Mucosa of descending colon (tissue), 3 donors: ENCODE measurements around the gene CMTM8. TPM values are rescaled to one million over a fixed set of nuclear protein-coding genes. Genes with fewer than 3 reads are reported as not detected.

Experiments used
- ATAC-seq: fragments of 200-7000 bp; cut with Tn5 transposase; one replicate; pipeline ENCODE4 v1.9.1; 2020; ENCODE audit warnings: mild to moderate bottlenecking, moderate library complexity
- DNase-seq, 3 donors: peaks; one replicate each; pipeline ENCODE4 v3.0.0-alpha.2; 2020
- H3K36me3 ChIP-seq: fragments of 200-600 bp; one replicate; pipeline ENCODE4 v1.8.0; 2021; ENCODE audit warnings: low read depth, mild to moderate bottlenecking
- H3K4me1 ChIP-seq: fragments of 200-600 bp; one replicate; pipeline ENCODE4 v1.8.0; 2021; ENCODE audit warnings: low read depth, mild to moderate bottlenecking
- H3K4me3 ChIP-seq: fragments of 200-600 bp; one replicate; pipeline ENCODE4 v1.8.0; 2021; ENCODE audit warnings: mild to moderate bottlenecking
- H3K9me3 ChIP-seq: fragments of 200-600 bp; one replicate; pipeline ENCODE4 v1.8.0; 2021; ENCODE audit warnings: mild to moderate bottlenecking
- CTCF ChIP-seq: fragments of 200-600 bp; IDR thresholded peaks from one replicate; pipeline ENCODE4 v1.8.0; 2022; ENCODE audit warnings: antibody characterized with exemption, mild to moderate bottlenecking
- intact Hi-C, 2 donors: fragments of 100-400 bp; cut with DNase I in 1 of 2; cut with micrococcal nuclease in 1 of 2; formaldehyde crosslinking; loops; one replicate each; pipeline versions ENCODE4 v1.11.0 to v1.11.1; 2022; cut with DNase I, micrococcal nuclease
- total RNA-seq, 3 donors: library from RNA; stranded (reverse); fragmentation: NEBNext Ultra II Directional in 2 of 3; extraction: Animal tissue kit (Norgen Biotek cat#: 25700) in 2 of 3; gene quantifications; one replicate each; pipeline versions ENCODE4 v1.2.1 to v1.2.4, GENCODE V29; 2021 to 2023
- donor health status: DM: no; HTN: no; CAD: no; lungs with moderate emphysema.
- donor health status: DM: no; HTN: no; CAD: no.
- donor health status: DM: no; HTN: yes; CAD: no.

The CMTM8 gene
- total RNA-seq, 3 donors from 2014 or later: 3.5 to 10.5 (median 8.4) TPM

GRCh38 chr3:32405711-32406323 lies 167.3 kb downstream of the CMTM8 start:
- DNase-seq: no peak
- peak; percentile 60 for ATAC-seq
- H3K4me1 ChIP-seq: peaks cover 15% of the 10 kb centered on the region

DNA sequence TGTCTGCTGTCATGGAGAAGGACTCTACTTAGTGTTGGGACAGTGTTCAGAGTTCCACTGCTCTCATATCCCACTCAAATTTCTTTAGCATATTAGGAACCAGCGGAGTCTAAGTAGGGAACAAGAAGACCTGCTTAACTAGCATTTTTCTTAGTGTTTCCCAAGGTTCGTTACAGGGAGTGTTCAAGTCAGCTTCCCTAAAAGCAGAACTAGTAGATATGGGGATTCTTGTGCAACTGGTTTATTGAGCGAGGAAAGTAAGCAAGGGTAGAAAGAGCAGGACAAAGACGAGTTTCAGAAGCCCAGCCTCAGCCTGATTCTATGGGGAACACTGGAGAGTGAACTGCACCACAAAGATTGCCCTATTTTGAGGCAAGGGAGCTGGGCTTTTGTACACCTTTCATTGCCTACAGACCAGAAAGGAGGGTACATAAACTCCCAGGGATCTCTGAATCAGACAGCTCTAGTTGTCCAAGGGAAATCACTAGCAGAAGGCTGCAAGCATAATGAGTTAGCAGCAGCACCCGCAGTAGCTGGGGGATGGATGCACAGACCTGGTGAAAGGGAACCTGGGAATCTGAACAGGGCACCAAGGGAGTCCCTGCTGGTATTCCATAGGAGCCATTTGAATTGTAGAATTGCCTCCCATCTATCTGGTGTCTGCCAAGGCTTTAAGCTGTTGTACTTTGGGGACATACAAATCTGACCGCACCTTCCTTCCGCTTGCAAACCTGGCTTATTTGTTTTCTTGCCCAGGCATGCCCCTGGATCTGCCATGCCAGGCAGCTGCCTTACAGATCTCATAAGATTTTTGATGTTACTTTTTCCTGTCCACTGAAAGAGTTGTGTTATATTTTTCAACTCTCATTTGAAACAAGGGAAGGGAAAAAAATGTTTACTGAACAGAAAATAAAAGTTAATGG lies 168.3 kb downstream of the CMTM8 start:
- DNase-seq: no peak
- TF ChIP-seq CTCF: no peak

More at GRCh38 chr3:32405711-32406323, 167.3 kb downstream of the CMTM8 start:
- no peak overlapping the region for H3K4me3 ChIP-seq
- intact Hi-C loops: no loop called here
- no peaks in the 10 kb centered on the region for H3K9me3 ChIP-seq
- no peak for TF ChIP-seq CTCF
- no peaks in the 10 kb centered on the region for H3K36me3 ChIP-seq

DNA sequence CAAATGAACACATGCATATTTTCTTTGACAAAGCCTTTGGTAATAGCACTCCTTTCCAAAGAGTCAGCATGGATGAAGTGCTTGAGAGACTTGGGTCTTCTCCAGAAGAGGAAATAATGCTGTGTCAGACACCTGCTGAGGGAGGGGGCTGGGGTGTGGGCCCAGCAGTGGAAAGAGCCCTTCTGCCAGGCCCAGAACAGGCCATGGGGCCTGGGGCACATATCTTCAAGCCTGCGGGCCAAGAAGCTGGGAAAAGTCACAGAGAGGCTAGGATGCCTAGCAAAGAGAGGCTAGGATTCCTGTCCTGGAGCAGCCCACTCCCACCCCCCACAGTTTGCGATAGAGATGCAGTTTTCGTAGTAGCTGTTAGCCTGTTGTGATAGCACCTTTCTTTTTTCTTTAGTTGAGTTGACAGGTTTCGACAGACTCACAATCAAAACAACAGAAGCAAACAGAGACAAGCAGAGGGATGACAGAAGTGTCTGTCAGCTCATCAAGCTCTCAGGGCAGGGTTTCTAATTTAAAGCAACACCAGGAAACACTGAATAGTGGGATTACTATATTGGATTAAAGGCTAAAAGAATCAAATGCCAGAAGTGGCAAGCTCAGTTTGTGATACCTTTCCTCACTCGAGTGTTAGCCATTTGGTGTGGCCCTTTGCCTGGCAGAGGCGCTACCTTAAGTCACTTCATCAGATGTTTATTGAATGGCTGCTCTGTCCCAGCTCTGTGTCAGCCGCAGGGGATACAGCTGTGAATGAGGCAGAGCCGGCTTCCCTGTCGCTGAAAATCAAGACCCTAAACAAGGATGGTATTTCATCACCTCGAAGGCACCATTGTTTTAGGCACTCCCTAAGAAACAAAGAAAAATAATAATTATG lies 172.1 kb downstream of the CMTM8 start:
- intact Hi-C loops: no loop called here
- H3K4me1 ChIP-seq: no peaks in the 10 kb centered on the region
- no peak overlapping the region for H3K4me3 ChIP-seq
- no peak for TF ChIP-seq CTCF
- ATAC-seq (no peak), DNase-seq (no peak)
- no peaks in the 10 kb centered on the region for H3K36me3 ChIP-seq
- H3K9me3 ChIP-seq: no peaks in the 10 kb centered on the region

More for the DNA sequence above, 168.3 kb downstream of the CMTM8 start:
- no peak overlapping the region for H3K4me3 ChIP-seq
- peak; percentile 54 for ATAC-seq
- no peaks in the 10 kb centered on the region for H3K36me3 ChIP-seq
- intact Hi-C loops: no loop called here
- H3K9me3 ChIP-seq: no peaks in the 10 kb centered on the region
- peaks cover 5% of the 10 kb centered on the region for H3K4me1 ChIP-seq

DNA sequence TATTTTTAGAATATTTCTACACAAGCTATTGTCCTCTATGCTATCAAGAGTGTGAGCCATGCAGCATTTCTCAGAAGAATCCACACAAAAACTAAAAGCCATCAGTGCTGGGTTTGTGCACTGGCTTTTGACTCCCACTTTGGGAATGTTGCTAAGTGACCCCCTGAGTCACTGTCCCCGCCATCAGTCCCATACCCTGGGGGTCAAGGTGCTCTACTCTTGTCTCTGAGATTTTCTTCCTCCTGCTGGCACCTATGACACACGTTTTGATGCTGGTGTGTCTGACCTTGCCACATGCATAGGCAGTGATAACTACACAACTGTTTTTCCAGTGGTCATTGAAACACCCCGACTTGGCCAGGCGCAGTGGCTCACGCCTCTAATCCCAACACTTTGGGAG lies 173.0 kb downstream of the CMTM8 start:
- DNase-seq (no peak), ATAC-seq (no peak)
- no peaks in the 10 kb centered on the region for H3K9me3 ChIP-seq
- intact Hi-C loops: no loop called here
- TF ChIP-seq CTCF: no peak
- H3K4me3 ChIP-seq: no peak overlapping the region
- H3K4me1 ChIP-seq: no peaks in the 10 kb centered on the region
- H3K36me3 ChIP-seq: no peaks in the 10 kb centered on the region

- Histone ChIP-seq H3K9me3 (no peaks in the 10 kb centered on the region), H3K4me1 (no peaks in the 10 kb centered on the region), H3K36me3 (no peaks in the 10 kb centered on the region), H3K4me3 (no peak overlapping the region)
- ATAC-seq: no peak
- no peak for TF ChIP-seq CTCF
- no peak for DNase-seq
- intact Hi-C loops: no loop called here
These were observed 174.4 kb downstream of the CMTM8 start for GRCh38 chr3:32412887-32413286.
